Ishikawa (cell line): ENCODE measurements around the gene FAM216B.

Experiments used
- CEBPB ChIP-seq: IDR thresholded peaks from 2 replicates; pipeline ENCODE4 v1.6.1; 2012
- EP300 ChIP-seq: IDR thresholded peaks from 2 replicates; pipeline ENCODE4 v1.6.1; 2012; ENCODE audit warnings: borderline replicate concordance
- FOXM1 ChIP-seq: IDR thresholded peaks from 2 replicates; pipeline ENCODE4 v1.6.1; 2012; ENCODE audit warnings: low read depth, borderline replicate concordance
- RAD21 ChIP-seq: IDR thresholded peaks from 2 replicates; pipeline ENCODE4 v1.6.1; 2012; ENCODE audit warnings: low read depth
- TAF1 ChIP-seq: IDR thresholded peaks from 2 replicates; pipeline ENCODE4 v1.6.1; 2012; ENCODE audit warnings: low read depth, mild to moderate bottlenecking

- TF ChIP-seq FOXM1 (no peak), CEBPB (no peak), EP300 (no peak), TAF1 (no peak), RAD21 (no peak)
Observed at GRCh38 chr13:42754801-42755510, 26.4 kb upstream of the FAM216B start.
